ENCODE measurements around the gene ARMC12.
"Not testable (repeated sequence)": the region's sequence is repeated elsewhere in the genome, so short reads cannot be mapped to it uniquely, and the experiment has no call there.

Gene ARMC12

GRCh38 chr6:35736982-35737412 lies at the start of gene ARMC12:
TSS of gene ARMC12 (plus strand) at chr6:35737032. CDS start at chr6:35737109, 77 bp downstream.
- no peak within 1 kb of the TSS for H3K4me3 ChIP-seq (ENCODE audit: low read depth, low read length)
- no peak for DNase-seq (ENCODE audit: low read depth)
- TF ChIP-seq CTCF (IDR thresholded peaks at IDR 0.05; ENCODE audit: insufficient read depth, low read depth, low read length, missing control alignments) = no peak

- DNase-seq (ENCODE audit: low read depth) = peak; percentile 81
- peak overlapping the region; percentile 84 for H3K4me3 ChIP-seq (ENCODE audit: low read depth, low read length)
- no peak for TF ChIP-seq CTCF (IDR thresholded peaks at IDR 0.05; ENCODE audit: insufficient read depth, low read depth, low read length, missing control alignments)
These were observed 48.9 kb upstream of the ARMC12 start for GRCh38 chr6:35687658-35688604.

GRCh38 chr6:35688605-35689322 lies 48.1 kb upstream of the ARMC12 start, which contains the start of gene FKBP5:
TSS of gene FKBP5 (minus strand) at chr6:35688915. CDS start at chr6:35642824, 46,091 bp downstream.
- peak within 1 kb of the TSS; percentile 84 for H3K4me3 ChIP-seq (ENCODE audit: low read depth, low read length)

GRCh38 chr6:35690006-35690405 lies 46.8 kb upstream of the ARMC12 start:
- not testable (repeated sequence) for DNase-seq (ENCODE audit: low read depth); H3K4me3 ChIP-seq (ENCODE audit: low read depth, low read length)

More at GRCh38 chr6:35688605-35689322, 48.1 kb upstream of the ARMC12 start, which contains the start of gene FKBP5:
- no peak for TF ChIP-seq CTCF (IDR thresholded peaks at IDR 0.05; ENCODE audit: insufficient read depth, low read depth, low read length, missing control alignments)
- DNase-seq (ENCODE audit: low read depth) = peak; percentile 96

- no peak for TF ChIP-seq CTCF (IDR thresholded peaks at IDR 0.05; ENCODE audit: insufficient read depth, low read depth, low read length, missing control alignments)
- H3K4me3 ChIP-seq (ENCODE audit: low read depth, low read length) = no peak overlapping the region
- DNase-seq (ENCODE audit: low read depth) = no peak
These were observed 46.3 kb upstream of the ARMC12 start for GRCh38 chr6:35690484-35690883.

- no peak for TF ChIP-seq CTCF (IDR thresholded peaks at IDR 0.05; ENCODE audit: insufficient read depth, low read depth, low read length, missing control alignments)
- H3K4me3 ChIP-seq (ENCODE audit: low read depth, low read length) = no peak overlapping the region
- DNase-seq (ENCODE audit: low read depth) = no peak
These were observed 45.6 kb upstream of the ARMC12 start for GRCh38 chr6:35691027-35691824.
